Stomach (tissue), 4 donors: ENCODE results near the gene IL1R2.

Experiments
- EP300 ChIP-seq: sonication (generic); formaldehyde crosslinking; IDR thresholded peaks from one replicate; pipeline ENCODE4 v1.6.1; 2017; ENCODE audit warnings: antibody characterized with exemption
- POLR2A ChIP-seq, 4 donors: fragments of 450-650 bp; IDR thresholded peaks; one replicate each; pipeline ENCODE4 v1.6.1; 2016; ENCODE audit warnings: antibody characterized with exemption in 4 of 4, control low read depth in 2 of 4, mild to moderate bottlenecking in 1 of 4, moderate library complexity in 1 of 4
- POLR2AphosphoS5 ChIP-seq, 3 donors: sonication (generic); formaldehyde crosslinking; IDR thresholded peaks; one replicate each; pipeline ENCODE4 v1.6.1; 2016; ENCODE audit warnings: antibody characterized with exemption in 3 of 3
- TF ChIP-seq, protein P1 (sequence below), 7 experiments: fragments of 450-650 bp in 4 of 7; fragments of 200-600 bp in 3 of 7; sonication (generic) in 3 of 7; IDR thresholded peaks; one replicate each; pipeline ENCODE4 v1.5.1; 2016 to 2019; ENCODE audit warnings: antibody characterized with exemption in 7 of 7, control low read depth in 2 of 7, mild to moderate bottlenecking in 1 of 7

DNA sequence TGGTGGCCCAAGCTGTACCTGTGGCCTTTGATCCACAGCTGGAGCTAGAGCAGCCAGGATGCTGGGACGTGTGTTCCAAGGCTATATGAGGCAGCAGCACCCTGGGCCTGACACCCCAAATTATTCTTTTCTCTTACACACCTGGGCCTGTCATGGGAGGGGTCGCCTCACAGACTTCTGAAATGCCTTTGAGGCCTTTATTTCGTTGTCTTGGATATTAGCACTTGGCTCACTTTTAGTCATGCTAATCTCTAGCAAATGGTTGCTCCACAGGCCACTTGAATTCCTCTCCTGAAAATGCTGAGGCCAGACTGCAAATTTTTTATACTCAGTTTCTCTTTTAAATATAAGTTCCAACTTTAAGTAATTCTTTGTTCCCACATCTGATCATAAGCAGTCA, 22.0 kb upstream of the IL1R2 start:
- no peak for TF ChIP-seq POLR2A (IDR thresholded peaks at IDR 0.05)
- TF ChIP-seq, protein P1, sequence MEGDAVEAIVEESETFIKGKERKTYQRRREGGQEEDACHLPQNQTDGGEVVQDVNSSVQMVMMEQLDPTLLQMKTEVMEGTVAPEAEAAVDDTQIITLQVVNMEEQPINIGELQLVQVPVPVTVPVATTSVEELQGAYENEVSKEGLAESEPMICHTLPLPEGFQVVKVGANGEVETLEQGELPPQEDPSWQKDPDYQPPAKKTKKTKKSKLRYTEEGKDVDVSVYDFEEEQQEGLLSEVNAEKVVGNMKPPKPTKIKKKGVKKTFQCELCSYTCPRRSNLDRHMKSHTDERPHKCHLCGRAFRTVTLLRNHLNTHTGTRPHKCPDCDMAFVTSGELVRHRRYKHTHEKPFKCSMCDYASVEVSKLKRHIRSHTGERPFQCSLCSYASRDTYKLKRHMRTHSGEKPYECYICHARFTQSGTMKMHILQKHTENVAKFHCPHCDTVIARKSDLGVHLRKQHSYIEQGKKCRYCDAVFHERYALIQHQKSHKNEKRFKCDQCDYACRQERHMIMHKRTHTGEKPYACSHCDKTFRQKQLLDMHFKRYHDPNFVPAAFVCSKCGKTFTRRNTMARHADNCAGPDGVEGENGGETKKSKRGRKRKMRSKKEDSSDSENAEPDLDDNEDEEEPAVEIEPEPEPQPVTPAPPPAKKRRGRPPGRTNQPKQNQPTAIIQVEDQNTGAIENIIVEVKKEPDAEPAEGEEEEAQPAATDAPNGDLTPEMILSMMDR (IDR thresholded peaks at IDR 0.05): no peak
- TF ChIP-seq POLR2AphosphoS5 (IDR thresholded peaks at IDR 0.05): no peak
- no peak for TF ChIP-seq EP300
